Globus pallidus (tissue), 1 donor: Measurements from ENCODE around the gene CRADD.
"Not testable (repeated sequence)": the region's sequence is repeated elsewhere in the genome, so short reads cannot be mapped to it uniquely, and the experiment has no call there.

Experiments
- DNase-seq: peaks from one replicate; pipeline ENCODE4 v3.0.0-alpha.2; 2015; ENCODE audit warnings: low spot score

The CRADD gene

GRCh38 chr12:93873561-93873960 is 196.4 kb downstream of the CRADD start:
- no peak for DNase-seq

- no peak for DNase-seq
Measured at GRCh38 chr12:93875157-93875556, 198.0 kb downstream of the CRADD start.

GRCh38 chr12:93876360-93876759 is 199.2 kb downstream of the CRADD start:
- DNase-seq = no peak

GRCh38 chr12:93877446-93877845 is 200.3 kb downstream of the CRADD start:
- DNase-seq = no peak

- DNase-seq = no peak
Measured at GRCh38 chr12:93879476-93880421, 202.6 kb downstream of the CRADD start.

GRCh38 chr12:93880853-93881522 is 203.8 kb downstream of the CRADD start:
- no peak for DNase-seq

GRCh38 chr12:93882763-93883162 is 205.6 kb downstream of the CRADD start:
- DNase-seq = no peak

GRCh38 chr12:93883436-93884154 is 206.4 kb downstream of the CRADD start:
- no peak for DNase-seq

GRCh38 chr12:93884794-93885460 is 207.8 kb downstream of the CRADD start:
- DNase-seq = no peak

- not testable (repeated sequence) for DNase-seq
Measured at GRCh38 chr12:93885973-93886532, 208.9 kb downstream of the CRADD start.

- no peak for DNase-seq
Measured at GRCh38 chr12:93886533-93887511, 209.6 kb downstream of the CRADD start.

- DNase-seq = no peak
Measured at GRCh38 chr12:93888964-93889363, 211.8 kb downstream of the CRADD start.

GRCh38 chr12:93889516-93890212 is 212.5 kb downstream of the CRADD start:
- DNase-seq = no peak

- DNase-seq = peak; percentile 22
Measured at GRCh38 chr12:93892423-93893268, 215.5 kb downstream of the CRADD start.

GRCh38 chr12:93894391-93895088 is 217.4 kb downstream of the CRADD start:
- peak; percentile 78 for DNase-seq

GRCh38 chr12:93895089-93895445 is 217.9 kb downstream of the CRADD start:
- no peak for DNase-seq

GRCh38 chr12:93896427-93896826 is 219.3 kb downstream of the CRADD start:
- DNase-seq = no peak

GRCh38 chr12:93896952-93897351 is 219.8 kb downstream of the CRADD start:
- DNase-seq = no peak
